T-helper 2 cell treated with Interferon-gamma antibody and Interleukin-4, amounts not matched to agents 100 ng/mL and 5 ng/mL, for 36 hours (primary cell): ENCODE results near the gene RALB. TPM values are rescaled to one million over a fixed set of nuclear protein-coding genes. Genes with fewer than 3 reads are reported as not detected.

Experiments used
- intact Hi-C: fragments of 100-400 bp; cut with micrococcal nuclease; formaldehyde crosslinking; loops from one replicate; pipeline ENCODE4 v1.15.1; 2023
- total RNA-seq: library from RNA; stranded (reverse); gene quantifications from 2 replicates; pipeline ENCODE4 v1.2.3, GENCODE V29; 2022

The RALB gene
- total RNA-seq, 1 donor from 2014 or later, result 64.4 TPM

DNA sequence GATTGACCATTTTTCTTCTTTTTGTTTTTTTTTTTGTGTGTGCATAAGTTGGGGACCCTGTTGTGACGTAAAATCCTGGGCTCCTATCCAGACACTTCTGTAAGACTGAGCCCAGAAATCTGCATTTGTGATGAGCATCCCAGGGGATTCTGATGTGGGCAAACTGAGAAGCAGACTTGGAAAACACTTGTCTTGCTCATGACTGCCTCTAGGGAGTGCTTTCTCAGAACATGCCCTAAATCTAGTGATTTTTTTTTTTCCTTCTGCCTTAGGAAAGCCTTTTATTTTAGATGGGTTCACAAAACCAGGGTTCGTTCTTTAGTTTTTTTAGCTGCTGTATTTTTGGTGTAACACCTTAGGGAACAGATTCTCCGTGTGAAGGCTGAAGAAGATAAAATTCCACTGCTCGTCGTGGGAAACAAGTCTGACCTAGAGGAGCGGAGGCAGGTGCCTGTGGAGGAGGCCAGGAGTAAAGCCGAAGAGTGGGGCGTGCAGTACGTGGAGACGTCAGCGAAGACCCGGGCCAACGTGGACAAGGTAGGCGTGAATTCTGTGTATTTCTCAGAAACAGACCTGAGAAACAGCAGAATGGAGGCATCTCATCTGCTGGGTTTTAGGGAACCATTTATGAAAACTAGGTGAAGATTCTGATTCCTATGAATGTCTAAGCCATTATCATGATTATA lies 36.7 kb downstream of the RALB start:
- intact Hi-C loops, result no loop called here

DNA sequence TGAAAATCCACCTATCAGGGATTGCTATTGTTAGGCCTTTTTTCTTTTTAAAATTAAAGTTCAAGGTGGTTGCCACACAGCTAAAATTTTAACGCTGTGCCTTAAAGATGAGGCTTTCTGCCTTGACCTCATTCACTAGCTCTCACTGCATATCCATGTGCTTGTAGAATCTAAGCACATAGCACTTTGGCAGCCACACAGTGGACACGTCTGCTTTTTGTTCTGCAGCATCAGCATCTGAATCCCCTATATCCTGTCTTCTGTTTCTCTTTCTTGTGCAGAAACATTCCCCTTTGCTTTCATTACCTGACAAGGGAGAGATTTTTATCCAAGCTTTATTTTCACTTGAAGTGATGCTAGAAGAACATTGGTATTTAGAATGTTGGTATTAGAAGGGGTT lies 38.1 kb downstream of the RALB start:
- intact Hi-C loops, result loop anchor here (1.0 kb wide), 2 partner anchors 38 to 113 kb away; partner anchors contain the start of gene RALB

DNA sequence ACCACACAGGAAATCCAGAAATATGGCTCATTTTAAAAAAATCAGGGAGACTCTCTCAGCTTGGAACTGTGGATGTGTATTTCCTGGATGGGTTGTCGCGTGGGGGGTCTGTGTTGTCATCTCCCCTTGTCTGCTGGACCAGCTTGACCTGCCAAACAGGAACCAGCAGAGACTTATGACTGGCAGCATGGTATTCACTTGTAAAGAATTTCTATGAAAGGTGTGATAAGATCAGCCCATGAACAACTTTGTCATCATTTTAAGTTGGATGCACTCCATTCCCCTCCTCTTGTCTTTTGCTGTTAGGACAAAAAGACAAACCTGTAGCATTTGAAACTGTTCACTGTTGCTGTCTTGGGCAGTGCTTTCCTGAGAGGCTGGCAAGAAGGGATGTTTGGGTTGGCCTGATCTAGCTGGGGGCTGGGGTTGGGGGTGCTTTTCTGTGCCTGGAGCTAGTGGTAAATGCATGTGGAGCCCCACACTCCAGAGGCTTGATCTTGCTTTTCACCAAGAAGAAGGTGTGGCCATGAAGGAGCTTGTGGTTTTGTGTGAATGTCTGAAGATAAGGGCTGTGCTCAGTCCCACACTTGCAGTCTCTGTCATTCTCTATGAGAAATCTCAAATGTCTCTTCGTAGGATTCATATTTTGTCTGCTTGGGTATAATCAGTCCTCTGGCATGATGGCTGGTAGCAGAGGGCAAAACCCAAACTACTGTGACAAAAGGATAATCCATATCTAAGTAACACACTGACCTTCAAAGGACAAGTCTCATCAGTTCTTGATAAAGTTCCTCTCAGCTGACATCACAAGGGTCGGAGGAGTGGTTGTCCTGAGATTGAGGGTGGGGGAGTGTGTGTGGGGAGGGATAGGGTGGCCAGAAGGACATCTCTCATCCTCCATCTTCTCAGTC lies 39.0 kb downstream of the RALB start:
- intact Hi-C loops, result loop anchor here (1.0 kb wide), 2 partner anchors 39 to 114 kb away; partner anchors contain the start of gene RALB

DNA sequence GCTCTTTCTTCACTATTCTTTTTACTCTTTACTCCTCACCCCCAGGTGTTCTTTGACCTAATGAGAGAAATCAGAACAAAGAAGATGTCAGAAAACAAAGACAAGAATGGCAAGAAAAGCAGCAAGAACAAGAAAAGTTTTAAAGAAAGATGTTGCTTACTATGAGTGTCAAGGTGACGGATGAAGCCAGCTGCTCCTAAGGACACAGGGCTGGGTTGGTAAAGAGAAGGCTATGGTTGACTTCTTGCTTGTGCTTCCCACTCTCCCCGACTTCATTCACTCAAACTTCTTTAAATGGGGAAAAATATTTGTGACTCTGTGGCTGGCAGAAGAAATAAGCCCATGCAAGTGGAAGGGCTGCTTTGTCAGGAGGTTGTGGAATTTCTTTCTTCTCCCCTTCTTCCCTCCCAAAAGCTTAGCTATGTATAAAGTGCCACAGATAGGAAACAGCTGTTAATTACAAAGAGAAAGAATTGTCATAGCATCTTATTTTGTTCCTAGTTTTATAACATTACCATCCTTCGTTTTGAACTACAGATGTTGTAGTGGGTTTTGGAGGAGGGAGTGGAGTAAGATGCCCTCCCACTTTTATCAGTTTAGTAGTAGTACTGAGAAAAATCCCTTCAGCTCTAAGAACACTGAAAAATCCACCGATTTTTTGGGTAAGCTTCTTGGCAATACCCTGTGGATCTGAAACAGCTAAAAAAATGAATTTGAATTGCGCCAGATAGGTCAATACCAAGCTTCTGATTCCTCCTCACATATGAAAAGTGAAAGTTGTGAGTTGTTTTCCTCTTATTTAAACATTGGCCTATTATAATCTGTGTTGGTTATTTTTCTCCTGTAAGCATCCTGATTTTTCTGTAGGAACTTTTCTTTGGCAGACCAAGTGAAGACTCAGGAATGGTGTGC lies 40.7 kb downstream of the RALB start:
- intact Hi-C loops, result no loop called here

DNA sequence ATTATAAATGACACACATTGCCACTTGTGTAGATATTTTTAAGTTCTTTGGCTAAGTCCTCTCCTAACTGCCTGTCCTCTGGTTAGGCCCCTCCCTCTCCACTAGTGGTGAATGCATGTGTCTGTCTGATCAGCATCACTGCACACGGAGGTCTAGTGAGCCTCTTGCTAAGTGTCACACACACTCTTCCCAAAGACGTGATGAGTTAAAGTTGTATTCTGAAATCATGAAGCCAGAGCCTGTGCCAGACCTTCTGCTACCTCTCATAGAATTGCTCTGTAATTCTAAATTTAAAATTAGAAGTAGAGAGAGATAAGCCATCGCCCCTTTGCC lies 41.3 kb downstream of the RALB start:
- intact Hi-C loops, result no loop called here

DNA sequence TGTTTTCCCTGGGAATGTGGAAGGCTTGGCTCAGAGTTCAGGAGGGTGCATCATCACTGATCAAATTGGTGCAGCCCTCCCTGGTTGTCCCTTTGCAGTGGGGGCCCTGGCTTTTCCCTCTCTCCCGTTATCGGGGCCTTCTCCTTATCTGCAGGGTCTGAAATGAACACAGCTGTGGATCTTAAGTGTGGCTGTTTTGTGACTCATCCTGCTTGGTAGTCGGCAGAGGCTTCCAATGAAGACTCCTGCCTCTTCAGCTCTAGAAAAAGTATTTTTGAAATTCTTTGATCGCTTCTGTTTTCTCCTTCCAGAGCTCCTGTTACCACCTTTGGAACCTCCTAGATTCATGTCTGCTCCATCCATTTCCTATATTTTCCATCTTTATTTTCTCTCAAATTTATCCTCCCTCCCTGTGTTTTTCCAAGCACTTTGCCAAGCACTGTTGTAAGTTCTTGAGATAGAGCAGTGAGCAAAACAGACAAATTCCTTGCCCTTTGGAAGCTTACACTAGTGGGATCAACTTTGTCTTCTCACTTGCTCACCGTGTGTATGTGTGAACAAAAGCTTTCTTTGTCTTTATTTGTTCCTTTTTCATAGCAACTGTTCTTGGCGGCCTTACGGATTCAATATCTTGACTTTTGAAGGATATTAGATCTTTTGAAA lies 45.7 kb downstream of the RALB start:
- intact Hi-C loops, result no loop called here

DNA sequence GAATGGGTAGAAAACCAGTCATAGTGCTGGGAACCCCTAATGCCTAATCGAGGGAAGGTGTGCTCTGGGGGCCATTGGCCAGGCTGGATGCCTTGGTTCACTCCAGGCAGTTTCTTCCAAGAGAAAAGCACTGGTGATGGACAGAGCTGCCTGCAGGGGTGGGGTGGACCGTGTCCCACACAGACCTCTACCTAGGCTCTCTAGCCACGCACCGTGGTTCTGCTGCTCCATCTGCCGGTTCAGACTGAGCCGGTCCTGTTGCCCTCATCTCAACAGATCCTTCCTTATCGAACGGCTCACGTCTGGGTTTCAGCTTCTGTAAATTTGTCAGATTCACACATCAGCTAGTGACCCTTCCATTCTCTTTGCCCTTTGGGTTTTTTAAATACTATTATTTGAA lies 46.4 kb downstream of the RALB start:
- intact Hi-C loops, result no loop called here

DNA sequence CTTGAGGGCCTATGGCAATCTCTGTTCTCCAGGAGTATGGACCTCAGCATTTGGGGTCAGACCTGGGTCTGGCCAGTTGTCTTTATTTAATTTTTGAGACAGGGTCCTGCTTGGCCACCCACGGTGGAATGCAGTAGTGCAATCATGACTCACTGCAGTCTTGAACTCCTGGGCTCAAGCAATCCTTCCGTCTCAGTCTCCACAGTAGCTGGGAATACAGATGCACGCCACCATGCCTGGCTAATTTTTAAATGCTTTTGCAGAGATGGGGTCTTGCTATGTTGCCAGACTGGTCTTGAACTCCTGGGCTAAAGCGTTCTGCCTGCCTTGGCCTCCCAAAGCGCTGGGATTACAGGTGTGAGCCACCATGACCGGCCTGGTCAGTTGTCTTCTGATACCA lies 46.9 kb downstream of the RALB start:
- intact Hi-C loops, result no loop called here

DNA sequence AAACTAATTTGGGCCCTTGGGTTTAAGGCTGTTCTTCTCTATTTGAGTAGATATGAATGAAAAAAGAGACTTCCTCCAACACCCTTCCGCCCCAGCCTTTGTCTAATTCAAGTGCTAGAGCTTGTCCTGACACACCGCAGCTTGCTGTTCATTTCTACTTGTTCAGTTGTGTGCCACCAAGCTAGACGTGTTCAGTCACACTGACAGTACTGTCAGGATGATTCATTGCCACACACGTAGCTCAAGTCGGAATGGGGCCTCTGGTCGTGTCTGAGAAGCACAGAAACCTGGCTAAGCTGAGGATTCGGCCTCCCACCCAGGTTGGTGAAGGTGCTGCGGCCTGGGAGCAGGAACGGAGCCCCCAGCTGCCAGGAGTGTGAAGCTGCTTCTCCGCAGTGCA lies 47.7 kb downstream of the RALB start:
- intact Hi-C loops, result no loop called here

DNA sequence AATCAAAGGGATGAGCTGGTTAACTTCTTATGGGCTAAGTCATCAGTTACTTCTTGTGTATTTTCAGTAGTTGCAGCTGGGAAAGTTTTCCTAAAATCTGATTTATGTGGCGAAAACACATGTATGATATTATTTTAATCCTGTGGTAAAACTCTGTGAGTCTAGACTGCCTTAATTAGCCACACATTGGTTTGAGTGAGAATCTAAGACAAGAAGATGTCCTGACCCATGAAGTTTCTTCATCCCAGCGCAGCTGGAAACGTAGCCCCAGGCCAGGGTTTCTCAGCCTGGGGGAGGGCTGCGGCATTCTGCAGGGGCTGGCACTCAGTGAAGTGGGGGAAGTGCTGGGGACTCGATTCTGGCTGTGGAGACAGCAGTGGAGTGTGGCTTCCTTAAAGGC lies 48.6 kb downstream of the RALB start:
- intact Hi-C loops, result no loop called here

DNA sequence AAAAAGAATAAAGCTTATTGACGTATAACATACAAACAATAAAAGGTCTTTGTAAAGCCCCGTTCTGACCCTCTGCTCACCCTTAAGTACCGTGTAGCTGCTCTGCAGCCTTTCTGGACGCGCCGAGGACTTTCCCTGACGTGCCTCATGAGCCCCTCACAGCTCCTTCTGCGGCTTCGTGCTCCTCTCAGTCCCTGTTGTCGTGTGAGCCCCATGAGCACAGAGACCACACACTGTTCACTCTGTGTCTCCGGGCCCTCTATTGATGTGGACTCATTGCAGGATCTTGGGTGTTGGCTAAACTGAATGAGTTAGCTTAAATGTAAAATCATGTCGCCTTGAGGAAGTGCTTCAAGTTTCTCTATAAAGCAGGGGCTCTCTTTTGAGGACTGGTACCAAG lies 49.6 kb downstream of the RALB start:
- intact Hi-C loops, result no loop called here

DNA sequence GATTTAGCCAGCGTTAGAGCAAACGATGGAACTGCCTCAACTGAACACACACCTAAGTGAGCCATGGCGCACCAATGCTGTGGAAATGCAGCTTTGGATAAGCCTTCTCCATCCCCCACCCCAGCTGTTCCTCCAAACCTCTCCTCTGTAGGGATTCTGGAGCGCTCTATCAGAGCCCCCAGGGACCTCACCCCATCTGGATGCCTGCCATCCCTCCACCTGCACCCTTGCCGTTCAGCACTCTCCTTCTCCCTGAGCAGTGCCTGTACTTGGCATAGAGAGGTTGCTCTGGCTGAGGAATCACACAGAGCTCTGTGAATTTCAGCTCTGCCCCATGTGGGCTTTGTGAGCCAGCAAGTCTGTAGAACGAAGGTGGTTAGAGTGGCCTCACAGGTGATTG lies 50.5 kb downstream of the RALB start:
- intact Hi-C loops, result no loop called here

DNA sequence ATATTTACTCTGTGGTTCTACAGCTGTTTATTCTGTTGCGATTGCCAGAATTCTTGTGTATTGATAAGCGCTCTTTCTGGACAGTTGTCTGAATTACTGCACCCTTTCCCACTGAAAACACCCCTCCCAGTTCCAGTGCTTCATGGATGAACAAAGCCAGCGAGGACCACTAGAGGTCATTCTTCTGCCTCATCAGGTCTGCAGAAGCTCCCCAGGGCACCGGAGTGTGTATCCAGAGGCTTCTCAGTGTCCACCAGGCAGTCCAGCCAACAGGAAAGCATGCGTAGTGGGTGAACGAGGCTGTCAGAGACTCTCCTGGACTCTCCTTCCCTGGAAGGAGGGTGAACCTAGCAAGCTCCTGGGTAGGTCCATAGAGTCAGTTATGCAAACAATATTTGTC lies 52.6 kb downstream of the RALB start:
- intact Hi-C loops, result no loop called here

DNA sequence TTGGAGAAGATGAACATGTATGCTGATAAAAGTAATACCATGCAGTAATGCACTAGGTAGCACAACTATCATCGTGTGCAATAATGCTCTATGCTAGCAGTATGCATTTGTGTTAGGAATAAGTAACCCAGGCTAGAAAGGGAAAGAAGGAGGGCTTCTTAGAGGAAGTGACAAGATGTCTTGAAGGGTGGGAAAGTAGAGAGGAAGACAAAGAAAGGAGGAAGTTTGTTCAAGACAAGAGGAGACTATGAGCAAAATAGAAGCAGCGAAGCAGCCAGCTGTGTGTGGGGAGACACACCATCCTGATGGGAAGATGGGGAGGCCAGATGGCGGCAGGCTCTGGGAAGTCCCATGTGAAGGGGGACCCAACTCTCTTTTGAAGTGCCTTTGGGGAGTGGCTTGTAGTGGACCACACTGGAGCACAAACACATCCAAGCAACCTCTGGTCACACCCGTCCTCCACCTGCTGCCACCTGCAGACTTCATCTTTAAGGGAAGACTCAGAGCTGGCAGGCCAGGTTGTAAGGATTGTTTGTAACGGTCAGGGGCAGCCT lies 53.4 kb downstream of the RALB start:
- intact Hi-C loops, result no loop called here

DNA sequence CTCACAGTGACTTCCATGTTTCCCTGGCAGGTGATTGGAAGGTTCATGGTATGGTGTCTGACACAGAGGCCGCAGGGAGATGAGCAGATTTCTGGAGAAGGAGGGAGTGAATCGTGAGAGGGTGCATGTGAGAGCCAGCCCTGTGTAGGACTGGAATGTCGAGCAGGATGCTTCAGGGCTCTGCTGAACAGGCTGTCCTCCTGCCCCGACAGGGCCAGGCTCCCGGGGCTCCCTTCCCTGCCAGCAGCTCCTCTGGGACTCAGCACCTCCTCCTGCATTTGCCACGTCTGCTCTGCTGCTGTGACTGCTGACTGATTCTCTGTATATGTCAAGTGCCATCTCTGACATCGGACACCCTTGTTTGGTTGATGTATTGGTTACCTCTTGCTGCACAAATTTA lies 54.8 kb downstream of the RALB start:
- intact Hi-C loops, result no loop called here

DNA sequence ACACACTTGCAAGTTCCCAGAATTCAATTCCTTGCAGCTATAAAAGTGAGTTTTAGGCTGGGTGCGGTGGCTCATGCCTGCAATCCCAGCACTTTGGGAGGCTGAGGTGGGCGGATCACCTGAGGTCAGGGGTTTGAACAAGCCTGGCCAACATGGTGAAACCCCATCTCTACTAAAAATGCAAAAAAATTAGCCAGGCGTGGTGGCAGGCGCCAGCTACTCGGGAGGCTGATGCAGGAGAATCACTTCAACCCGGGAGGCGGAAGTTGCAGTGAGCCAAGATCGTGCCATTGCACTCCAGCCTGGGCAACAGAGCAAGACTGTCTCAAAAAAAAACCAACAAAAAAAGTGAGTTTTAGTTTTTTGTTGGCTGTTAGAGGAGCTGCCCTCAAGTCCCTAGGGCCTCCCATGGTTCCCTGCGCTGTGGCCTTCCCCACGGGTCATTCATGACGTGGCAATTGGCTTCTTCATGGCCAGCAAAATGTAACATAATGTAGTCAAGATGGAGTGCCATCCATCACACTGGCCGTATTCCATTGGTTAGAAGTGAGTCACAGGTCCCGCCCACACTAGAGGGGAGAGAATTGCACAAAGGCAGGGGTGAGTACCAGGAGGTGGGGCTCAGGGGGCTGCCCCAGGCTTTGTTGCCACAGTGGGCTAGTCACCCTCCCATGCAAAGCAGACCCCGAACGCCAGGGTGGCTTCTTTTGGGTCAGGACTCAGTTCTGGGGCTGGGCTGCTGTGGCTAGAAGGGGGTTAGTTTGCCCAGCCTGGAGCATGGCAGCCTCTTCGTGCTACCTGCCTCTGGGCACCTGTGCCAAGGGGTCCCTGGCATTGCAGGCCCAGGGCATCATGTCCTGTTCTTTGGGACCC lies 55.6 kb downstream of the RALB start:
- intact Hi-C loops, result no loop called here

DNA sequence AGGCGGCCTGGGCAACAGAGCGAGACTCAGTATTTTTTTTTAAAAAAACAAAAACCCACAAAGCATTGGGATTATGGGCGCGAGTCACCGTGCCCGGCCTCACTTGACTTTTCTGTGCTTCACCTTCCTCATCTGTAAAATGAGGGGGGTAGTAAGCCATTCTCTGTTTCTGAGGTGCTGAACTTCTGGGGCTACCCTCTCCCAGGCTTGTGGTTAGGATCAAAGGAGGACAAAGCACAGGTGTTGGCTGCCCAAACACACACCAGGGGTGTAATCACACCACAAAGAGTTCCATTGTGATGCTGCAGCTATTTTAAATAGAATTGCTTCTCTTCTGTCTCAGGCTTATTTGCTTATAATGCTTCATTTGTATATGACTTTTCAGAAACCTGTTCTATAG lies 57.5 kb downstream of the RALB start:
- intact Hi-C loops, result loop anchor here (5.0 to 10.0 kb wide), 2 partner anchors 295 to 553 kb away; partner anchors contain the start of genes EPB41L5 and PTPN4

DNA sequence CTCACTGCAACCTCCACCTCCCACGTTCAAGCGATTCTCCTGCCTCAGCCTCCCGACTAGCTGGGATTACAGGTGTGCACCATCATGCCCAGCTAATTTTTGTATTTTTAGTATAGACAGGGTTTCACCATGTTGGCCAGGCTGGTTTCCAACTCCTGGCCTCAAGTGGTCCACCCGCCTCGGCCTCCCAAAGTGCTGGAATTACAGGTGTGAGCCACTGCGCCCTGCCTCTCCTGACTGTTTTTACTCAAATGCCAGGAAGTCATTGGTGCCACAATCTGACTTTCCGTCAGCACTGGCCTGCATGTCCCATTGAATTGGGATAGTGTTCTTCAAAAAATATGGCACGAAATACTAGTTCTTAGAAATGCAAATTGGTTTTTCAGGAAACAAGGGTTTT lies 58.2 kb downstream of the RALB start:
- intact Hi-C loops, result loop anchor here (5.0 to 10.0 kb wide), 2 partner anchors 296 to 554 kb away; partner anchors contain the start of genes EPB41L5 and PTPN4

DNA sequence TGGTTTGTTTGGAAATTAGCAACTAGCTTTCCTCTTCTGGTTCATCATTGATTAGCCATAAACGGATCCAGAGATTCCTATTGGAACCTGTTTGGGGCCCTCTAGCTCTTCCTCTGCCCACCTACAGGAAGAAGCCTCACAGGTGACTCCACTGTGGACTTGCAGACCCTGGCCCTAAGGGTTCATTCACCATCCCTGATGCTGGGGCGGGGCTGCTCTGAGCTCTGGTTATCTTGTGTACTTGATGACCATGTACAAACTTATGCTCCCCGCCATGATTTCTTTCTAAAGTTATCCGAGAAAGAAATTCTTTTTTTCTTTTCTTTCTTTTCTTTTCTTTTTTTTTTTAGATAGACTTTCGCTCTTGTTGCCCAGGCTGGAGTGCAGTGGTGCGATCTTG lies 59.4 kb downstream of the RALB start:
- intact Hi-C loops, result loop anchor here (2.0 to 10.0 kb wide), 4 partner anchors 59 to 609 kb away; partner anchors contain the start of genes EPB41L5, PTPN4 and RALB
